Upper lobe of left lung (tissue), 4 donors: ENCODE data around the gene SAMD4B.

Experiments used
- POLR2A ChIP-seq, 4 donors: fragments of 450-650 bp; IDR thresholded peaks; one replicate each; pipeline ENCODE4 v1.5.1; 2016 to 2017; ENCODE audit warnings: antibody characterized with exemption in 4 of 4, mild to moderate bottlenecking in 2 of 4
- TF ChIP-seq, protein P1 (sequence below), 6 experiments: fragments of 450-650 bp in 4 of 6; fragments of 200-600 bp in 2 of 6; sonication (generic) in 2 of 6; IDR thresholded peaks; one replicate each; pipeline ENCODE4 v1.5.1; 2016 to 2019; ENCODE audit warnings: antibody characterized with exemption in 6 of 6

DNA sequence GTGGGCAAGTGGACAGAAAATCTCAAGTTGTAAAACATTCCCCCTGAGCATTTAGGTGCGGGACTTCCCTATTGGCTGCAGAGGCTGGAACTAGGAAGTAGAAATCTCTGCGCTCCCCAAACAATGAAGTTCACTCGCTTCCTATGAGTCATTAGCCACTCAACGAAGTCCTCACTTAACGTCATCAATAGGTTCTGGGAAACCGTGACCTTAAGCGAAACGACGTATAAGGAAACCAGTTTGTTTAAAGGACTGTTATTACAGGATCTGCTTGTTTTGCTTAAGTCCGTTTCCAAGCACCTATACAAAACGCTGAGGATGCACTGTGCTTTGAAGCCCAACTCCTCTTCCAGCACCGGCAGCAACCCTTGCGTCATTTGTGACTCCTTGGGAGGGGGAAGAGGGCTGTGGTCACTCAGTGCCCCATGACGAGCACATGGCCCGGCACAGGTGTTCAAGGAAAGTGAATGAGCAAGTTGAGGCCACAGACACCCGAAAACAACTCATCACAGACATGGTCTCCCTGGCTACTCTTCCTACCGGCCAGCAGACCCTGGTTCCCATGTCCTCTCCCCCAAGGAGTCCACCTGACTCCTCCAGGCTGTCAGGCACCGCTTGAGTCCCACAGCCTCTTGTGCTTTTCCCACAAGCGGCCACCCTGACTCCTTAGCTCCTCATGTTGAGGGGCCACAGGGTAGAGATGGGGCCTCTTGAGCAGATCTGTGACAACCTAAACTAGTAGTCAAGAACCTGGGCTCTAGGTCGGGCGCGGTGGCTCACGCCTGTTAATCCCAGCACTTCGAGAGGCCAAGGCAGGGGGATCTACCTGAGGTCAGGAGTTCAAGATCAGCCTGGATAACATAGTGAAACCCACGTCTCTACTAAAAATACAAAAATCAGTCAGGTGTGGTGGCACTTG lies 88.7 kb downstream of the SAMD4B start:
- TF ChIP-seq, protein P1, sequence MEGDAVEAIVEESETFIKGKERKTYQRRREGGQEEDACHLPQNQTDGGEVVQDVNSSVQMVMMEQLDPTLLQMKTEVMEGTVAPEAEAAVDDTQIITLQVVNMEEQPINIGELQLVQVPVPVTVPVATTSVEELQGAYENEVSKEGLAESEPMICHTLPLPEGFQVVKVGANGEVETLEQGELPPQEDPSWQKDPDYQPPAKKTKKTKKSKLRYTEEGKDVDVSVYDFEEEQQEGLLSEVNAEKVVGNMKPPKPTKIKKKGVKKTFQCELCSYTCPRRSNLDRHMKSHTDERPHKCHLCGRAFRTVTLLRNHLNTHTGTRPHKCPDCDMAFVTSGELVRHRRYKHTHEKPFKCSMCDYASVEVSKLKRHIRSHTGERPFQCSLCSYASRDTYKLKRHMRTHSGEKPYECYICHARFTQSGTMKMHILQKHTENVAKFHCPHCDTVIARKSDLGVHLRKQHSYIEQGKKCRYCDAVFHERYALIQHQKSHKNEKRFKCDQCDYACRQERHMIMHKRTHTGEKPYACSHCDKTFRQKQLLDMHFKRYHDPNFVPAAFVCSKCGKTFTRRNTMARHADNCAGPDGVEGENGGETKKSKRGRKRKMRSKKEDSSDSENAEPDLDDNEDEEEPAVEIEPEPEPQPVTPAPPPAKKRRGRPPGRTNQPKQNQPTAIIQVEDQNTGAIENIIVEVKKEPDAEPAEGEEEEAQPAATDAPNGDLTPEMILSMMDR (IDR thresholded peaks at IDR 0.05) = peak in 1 of 6 experiments; percentile 4
- TF ChIP-seq POLR2A (IDR thresholded peaks at IDR 0.05) = peak in 2 of 4 donors; percentile 27 to 69
